HG02852 (cell line): ENCODE measurements around the gene ADK.
"Not testable (repeated sequence)": the region's sequence is repeated elsewhere in the genome, so short reads cannot be mapped to it uniquely, and the experiment has no call there.

Experiments
- ATAC-seq: cut with Tn5 transposase; IDR thresholded peaks from one replicate; pipeline ENCODE4 v1.9.1; 2021; ENCODE audit warnings: mild to moderate bottlenecking, moderate library complexity; ENCODE audit not compliant: unreplicated experiment

ADK gene

DNA sequence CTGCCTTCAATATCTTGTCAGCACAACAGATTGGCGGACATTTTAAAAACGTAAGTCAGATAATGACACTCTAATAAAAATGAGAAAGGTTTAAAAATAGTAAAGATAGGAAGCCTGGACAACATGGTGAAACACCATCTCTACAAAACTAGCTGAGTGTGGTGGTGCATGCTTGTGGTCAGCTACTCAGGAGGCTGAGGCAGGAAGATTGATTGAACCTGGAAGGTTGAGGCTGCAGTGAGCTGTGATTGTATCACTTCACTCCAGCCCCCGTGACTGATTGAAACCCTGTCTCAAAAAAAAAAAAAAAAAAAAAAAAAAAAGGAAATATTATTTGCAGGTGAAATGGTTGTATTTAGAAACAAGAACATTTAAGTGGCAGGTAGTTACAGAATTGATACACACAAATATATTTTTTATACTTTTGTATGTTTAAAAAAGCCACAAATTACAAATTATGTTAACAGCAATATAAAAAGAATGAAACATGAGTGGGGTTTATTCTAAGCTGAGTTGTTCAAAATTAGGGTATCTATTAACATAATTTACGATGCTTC, 141.9 kb downstream of the ADK start:
- no peak for ATAC-seq

DNA sequence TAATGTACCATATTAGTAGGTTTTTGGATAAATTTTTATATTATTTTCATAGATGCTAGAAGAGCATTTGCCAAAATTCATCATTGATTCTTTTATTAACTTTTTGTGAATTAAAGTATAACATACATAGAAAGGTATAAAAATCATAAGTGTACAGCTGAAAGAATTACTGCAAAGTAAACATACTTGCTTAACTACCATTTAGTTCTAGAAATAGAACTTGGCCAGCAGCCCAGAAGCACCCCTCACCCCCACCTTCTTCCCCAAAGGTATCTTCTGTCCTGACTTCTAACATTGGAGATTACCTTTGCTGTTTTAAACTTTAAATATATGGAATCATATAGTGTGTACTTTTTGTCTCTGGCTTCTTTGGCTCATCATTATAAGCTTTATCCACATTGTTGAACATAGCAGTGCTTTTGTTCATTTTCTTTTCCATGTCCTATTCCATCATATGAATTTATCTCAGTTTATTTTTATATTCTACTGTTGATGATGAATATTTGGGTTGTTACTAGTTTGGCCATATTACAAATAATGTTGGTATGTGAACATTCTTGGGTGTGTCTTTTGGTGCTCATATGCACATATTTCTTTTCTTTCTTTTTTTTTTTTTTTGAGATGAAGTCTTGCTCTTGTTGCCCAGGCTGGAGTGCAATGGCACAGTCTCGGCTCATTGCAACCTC, 142.8 kb downstream of the ADK start:
- ATAC-seq: no peak

DNA sequence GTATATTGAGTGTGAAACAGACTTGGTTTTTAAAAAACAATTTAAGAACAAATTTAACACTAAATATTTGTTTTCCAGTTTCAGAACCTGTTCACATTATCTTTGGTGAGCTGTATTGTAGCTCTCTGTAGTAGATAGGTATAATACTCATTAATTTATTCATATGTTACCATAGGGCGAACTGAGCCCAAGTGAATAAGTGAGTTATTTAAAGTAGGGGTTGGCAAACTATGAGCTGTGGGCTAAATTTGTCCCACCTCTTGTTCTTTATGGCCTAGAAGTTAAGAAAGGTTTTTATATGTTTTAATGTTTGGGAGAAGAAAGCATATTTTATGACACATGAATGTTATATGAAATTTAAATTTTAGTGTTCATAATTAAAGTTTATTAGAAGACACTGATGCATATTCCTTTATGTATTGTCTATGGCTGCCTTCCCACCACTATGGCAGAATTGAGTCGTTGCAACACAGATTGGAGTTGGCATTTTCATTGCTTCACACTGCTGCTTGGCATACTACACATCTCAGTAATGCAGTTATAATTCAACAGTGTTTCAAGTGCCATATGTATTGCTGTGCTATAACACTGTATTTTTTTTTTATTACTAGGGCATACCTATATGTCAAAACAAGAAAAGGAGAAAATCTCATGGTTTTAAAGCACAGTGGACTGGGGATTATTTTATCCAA, 146.5 kb downstream of the ADK start:
- ATAC-seq: no peak

DNA sequence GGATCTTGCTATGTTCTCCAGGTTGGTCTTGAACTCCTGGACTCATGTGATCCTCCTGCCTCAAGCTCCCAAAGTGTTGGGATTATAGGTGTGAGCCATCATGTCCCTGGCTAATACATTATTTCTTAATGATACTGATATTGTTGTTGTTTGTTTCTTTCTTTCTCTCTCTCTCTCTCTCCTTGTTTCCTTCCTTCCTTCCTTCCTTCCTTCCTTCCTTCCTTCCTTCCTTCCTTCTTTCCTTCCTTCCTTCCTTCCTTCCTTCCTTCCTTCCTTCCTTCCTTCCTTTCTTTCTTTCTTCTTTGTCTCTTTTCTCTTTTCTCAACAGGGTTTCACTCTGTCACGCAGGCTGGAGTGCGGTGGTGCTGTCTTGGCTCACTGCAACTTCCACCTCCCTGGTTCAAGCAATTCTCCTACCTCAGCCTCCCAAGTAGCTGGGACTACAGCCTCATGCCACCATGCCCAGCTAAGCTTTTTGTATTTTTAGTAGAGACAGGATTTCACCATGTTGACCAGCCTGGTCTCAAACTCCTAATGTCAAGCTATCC, 149.1 kb downstream of the ADK start:
- not testable (repeated sequence) for ATAC-seq

DNA sequence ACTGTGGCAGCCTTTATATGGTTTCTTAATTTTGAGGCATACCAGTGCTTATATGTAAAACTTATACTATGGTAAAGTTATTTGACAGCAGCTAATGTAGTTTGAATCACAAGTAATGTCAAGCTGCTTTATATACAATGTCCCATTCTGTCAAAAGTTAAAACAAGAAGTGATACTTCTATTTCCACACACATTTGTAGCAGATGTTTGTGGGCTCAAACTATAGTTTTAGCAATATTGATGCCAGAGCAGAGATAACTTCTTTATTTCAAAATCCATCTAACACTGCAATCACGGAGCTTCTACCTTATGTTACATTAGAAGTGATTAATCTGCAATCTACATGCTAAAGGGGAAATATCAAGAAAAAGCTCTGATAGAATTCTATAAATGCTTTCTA, 149.6 kb downstream of the ADK start:
- no peak for ATAC-seq

DNA sequence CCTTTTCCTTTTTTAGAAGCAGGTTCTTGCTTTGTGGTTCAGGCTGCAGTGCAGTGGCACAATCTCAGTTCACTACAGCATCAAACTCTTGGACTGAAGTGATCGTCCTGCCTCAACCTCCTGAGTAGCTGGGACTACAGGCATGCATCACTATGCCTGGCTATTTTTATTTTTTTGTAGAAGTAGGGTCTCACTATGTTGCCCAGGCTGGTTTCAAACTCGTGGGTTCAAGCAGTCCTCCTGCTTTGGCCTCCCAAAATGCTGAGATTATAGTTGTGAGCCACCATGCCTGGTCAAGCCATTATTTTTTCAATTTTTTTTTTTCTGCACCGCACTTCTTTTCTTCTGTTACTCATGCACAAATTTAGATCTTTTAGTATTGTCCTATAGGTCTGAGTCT, 154.7 kb downstream of the ADK start:
- ATAC-seq: no peak

DNA sequence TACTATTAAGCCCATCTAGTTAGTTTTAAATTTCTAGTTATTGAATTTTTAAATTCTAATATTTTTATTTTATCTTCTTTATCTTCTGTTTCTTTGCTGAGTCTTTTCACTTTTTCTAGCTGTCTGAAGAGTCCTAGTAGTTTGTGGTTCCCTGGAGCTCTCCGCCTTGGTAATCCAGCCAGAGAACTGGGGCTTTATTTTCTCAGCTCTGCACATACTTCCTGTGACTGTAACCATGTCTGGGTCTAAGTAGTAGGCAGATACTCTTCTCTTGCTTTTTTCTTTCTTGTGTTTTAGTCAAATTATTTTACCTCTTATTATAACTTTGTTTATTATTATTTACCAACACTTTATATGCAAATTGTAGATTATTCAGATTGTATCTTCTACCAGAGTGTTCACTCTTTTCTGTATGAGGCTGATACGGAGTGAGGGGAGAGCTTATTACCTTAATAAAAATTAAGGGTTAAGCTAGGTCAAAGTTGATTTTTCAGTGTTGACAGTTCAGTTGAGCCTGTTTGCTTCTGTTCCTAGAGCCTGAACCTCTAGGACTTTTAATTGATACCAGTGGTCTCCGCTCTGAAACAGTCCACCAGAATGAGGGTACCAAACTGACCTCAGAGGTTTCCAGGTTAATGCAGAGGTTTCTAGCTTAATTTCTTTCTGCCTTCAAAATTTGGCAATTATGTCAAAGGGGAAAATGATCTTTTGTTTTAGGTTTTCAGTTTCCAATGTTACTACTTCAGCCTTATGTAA, 155.4 kb downstream of the ADK start:
- ATAC-seq: no peak

DNA sequence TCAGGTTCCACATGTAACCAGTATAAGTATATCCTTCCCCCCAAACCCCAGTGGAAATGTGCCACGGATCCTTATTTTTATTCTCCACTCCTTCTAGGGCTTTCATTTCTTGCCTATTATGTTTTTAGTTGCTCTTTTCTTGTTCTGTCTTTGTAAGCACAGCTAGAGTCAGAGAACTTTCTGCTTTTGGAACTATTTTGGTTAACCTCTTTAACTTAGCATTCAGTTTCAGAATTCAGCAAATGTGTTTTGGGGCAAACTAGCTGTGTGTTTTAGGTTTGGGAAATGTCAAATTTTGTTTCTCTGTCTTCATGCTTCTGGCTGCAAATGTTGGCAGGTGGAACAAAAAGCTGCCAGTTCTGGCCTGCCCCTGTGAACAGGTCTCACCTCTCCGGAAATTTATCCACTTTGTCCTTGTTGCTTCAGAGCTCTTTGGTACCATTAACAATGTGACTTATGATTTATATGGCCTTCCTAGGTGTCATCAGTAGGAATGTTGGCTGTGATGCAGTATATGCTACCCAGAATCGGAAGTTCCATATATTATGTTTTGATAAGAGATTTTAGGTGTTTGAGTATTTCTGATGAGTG, 156.1 kb downstream of the ADK start:
- ATAC-seq: no peak

DNA sequence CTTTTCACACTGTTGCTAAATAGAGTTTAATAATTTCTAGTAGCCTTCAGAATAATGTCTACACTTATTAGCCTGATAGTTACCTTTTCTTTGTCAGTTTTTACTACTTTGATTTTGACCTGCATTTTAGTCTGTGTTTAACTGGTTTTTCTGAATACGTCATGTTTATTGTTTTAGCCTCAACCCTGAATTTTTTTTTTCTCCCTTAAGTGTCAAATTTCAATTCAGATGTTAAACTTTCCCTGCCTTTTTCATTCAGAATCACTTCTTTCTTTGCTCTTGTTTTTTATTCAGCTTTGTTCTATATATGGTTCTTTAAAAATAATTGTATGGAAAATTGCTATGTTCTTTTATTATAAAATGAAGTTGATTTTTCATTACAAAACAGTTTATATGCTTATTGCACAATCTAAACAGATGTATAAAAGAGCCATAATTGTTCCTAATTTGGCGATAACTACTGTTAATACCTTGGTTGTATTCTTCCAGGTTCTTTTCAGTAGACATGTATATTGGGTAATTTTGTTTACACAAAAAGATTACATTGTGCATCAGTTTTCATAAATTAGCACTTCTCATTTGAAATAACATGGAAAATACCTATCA, 159.7 kb downstream of the ADK start:
- no peak for ATAC-seq

DNA sequence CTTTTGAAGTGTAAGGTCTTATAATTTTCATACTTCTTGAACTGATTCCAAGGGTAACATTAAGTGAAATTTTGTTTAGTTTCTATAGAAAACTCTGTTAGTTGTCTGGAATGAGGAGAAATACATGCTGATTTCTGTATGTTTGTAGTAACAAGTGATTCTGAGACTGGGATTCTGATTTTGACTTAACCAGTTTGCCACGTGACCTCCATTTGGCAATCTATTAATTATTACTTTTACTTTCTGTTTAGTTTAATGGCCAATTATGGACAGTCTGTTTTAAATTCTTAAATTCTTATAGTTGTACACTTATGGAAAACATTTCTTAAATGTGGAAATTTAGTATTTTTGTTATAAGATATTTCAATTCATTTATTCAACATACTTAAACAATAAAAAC, 163.1 kb downstream of the ADK start:
- ATAC-seq: no peak

DNA sequence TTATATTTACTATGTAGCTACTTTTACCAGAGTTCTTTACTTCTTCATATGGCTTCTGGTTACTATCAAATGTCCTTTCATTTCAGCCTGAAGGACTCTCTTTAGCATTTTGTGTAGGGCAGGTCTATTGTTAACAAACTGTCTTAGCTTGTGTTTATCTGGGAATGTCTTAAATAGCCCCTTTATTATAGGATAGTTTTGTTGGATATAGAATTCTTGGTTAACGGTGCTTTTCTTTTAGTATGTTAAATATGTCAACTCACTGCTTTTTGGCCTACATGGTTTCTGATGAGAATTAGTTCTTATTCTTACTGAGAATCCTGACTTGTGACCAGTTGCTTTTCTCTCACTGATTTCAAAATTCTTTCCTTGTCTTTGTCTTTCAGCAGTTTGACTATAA, 169.0 kb downstream of the ADK start:
- no peak for ATAC-seq

DNA sequence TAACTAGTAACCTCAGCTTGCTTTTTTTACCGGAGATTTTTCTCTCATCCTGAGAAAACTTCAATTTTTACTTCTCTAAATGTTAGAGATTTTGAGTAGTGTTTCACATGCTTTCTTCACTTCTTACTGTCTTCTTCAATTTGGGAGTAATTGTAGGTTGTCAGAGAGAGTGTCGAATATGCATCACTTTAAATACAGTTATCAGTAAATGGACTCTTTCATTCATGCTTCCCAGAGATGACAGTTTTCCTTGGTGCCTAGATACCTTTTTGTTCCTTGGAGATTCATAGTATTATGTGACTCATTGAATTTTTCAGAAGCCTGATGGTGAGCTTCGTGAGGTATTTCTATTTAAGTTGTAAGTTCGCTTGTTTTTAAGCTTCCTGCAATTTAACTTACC, 169.7 kb downstream of the ADK start:
- ATAC-seq: no peak

DNA sequence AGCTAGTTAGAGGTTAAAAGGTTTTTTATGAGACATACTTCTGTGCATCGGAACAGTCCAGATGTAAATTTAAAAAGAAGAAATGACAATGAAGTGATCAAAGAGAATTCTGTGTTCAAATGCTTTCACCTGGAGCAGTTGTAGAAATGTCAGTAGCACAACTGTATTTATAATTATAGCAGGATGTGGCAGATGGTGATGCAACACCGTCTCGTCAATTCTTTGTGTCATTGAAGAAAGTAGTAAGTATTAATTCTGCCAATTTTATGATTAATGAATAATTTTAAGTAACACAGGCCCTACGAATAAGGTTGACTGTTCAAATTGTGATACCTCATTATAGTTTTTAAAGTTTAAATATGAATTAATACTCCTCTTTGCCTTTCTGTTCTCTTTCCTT, 171.1 kb downstream of the ADK start:
- no peak for ATAC-seq

DNA sequence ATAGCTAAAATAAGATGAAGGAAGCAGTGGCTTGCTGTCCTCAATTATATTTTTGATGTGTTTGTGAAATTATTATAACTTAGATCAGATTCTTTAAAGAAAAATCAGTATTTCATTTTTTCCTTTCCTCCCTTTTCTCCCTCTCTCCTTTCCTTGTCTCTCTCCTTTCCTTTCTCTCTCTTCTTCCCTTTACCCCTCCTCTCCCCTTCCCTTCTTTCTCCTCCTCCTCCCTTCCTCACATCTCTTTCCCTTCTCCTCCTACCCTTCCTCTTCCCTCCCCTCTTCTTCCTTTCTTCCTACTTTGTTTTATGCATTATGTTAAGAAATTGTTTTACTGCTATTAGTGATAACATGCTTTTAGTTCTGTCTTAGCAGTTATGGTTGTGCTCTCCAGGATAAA, 171.5 kb downstream of the ADK start:
- no peak for ATAC-seq

DNA sequence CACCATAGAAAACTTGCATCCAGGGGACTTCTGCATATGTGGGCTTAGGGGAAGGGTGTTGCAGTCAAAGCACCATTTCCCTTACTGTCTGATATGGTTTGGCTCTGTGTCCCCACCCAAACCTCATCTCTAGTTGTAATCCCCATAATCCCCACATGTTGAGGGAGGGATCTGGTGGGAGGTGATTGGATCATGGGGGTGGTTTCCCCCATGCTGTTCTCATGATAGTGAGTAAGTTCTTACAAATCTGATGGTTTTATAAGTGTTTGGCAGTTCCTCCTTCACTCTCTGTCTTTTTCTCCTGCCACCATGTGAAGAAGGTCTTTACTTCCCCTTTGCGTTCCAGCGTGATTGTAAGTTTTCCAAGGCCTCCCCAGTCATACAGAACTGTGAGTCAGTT, 177.4 kb downstream of the ADK start:
- no peak for ATAC-seq

DNA sequence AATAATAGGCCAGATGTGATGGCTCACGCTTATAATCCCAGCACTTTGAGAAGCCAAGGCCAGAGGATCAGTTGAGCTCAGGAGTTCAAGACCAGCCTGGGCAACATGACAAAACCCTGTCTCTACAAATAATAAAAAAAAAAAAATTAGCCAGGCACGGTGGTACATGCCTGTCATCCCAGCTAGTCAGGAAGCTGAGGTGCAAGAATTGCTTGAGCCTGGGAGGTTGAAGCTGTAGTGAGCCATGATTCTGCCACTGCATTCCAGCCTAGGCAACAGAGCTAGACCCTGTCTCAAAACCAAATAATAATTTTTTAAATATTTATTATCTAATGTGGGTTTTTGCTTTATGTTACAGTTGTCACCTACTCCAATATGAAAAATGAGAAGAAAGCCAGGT, 178.9 kb downstream of the ADK start:
- no peak for ATAC-seq

DNA sequence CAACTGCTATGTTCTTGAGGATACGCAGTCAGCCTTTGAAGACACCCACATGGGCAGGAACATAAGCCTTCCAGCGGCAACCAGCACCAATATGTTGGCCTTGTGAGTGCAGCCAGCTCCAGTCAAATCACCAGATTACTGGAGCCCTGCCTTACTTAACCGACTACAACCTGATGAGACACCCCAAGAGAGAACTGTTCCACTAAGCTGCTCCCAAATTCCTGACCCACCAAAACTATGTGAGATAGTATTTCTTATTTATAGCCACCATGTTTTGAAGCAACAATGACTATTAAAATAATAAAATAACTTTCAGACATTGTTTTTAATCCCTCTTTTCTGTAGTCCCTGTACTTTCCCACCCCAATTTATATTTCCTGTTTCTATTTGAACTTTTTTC, 179.6 kb downstream of the ADK start:
- ATAC-seq: no peak

DNA sequence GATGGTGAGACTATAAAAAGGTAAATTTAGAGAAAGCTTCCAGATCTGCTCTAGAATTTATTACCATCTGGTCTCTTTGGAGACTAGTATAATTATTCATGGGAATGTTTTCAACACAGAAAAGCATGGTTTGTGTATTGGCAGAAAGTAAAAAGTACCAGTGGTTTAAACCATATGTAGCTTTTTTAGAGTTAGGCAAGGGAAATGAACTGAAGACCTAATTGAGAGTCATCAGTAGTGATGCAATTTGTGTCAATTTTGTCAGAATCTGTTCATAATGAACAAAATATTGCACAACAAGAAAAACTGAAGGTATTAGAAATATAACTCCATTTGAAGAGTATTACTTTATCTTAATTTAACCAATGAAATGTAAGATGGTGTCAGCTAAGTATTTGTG, 181.4 kb downstream of the ADK start:
- ATAC-seq: no peak

DNA sequence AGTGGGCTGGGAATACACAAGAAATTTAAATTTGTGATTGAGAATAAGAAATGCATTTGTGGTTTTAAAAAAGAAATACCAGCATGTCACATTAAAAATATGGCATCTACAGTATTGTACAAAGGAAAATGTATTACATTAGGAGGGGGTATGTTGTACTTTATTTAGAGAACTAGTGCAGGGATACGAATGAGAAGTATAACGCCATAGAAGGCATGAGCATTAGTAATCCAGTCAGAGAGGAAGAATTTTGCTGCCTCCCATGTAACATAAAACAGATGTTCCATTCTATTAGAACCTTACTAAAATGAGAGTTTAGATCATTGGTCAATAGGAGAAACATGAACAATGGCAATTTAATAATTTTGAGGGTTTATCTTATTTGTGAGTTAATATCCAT, 182.2 kb downstream of the ADK start:
- ATAC-seq: no peak

DNA sequence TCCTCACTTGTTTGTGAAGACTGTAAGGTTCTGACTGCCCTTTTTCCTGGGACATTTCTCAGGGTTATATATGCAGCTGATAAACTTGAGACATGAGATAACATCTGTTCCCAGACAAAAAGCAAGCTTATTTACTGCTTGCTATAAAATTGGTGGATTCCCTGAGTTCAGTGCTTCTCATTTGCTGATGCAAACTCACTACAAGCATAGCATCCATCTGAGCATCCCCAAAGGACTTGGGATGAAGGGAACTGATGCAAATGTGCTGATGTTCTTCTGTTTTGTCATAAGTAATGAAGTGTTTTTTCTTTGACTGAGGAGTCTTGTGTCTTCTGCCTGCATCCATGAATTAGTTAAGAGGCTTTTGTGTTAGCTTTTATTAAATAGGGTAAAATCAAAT, 183.2 kb downstream of the ADK start:
- no peak for ATAC-seq

DNA sequence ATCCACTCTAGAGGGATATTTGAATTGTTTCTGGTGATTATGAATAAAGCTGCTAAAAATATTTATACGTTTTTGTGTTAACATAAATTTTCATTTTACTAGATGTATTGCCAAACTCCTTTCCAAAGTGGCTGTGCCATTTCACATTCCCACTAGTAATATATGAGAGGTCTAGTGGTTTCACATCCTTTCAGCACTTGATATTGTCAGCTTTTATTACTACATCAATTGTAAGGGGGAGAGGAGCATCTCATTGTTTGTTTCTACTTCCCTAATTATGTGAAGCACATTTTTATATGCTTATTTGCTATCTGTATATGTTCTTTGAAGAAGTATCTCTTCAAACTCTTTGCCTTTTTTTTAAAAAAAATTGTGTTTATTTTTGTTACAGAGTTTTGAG, 184.5 kb downstream of the ADK start:
- no peak for ATAC-seq
